Natural killer cell (primary cell): Measurements from ENCODE around the gene ZNF273. TPM values are rescaled to one million over a fixed set of nuclear protein-coding genes. Genes with fewer than 3 reads are reported as not detected.
"Not testable (repeated sequence)": the region's sequence is repeated elsewhere in the genome, so short reads cannot be mapped to it uniquely, and the experiment has no call there.

Experiments
- ATAC-seq, 3 donors: fragments of 150-1000 bp in 2 of 3; fragments of 200-7000 bp in 1 of 3; cut with Tn5 transposase; 1 replicate in 1 of 3; 2 replicates in 2 of 3; pipeline ENCODE4 v1.10.0; 2021; ENCODE audit warnings: mild to moderate bottlenecking in 2 of 3, moderate library complexity in 2 of 3
- DNase-seq, 2 donors: peaks; one replicate each; pipeline versions ENCODE4 v3.0.0 to v3.0.0-alpha.2; 2013 to 2021; ENCODE audit warnings: mixed read lengths in 1 of 2
- H3K27ac ChIP-seq: one replicate; pipeline ENCODE4 v1.5.1; 2013; ENCODE audit warnings: mild to moderate bottlenecking, low read length
- H3K27me3 ChIP-seq: one replicate; pipeline ENCODE4 v1.6.1; 2013; ENCODE audit warnings: low read length; ENCODE audit not compliant: control insufficient read depth, insufficient read depth
- H3K36me3 ChIP-seq: one replicate; pipeline ENCODE4 v1.6.1; 2013; ENCODE audit warnings: low read length; ENCODE audit not compliant: control insufficient read depth, insufficient read depth
- H3K4me1 ChIP-seq: one replicate; pipeline ENCODE4 v1.6.1; 2013; ENCODE audit warnings: low read length; ENCODE audit not compliant: control insufficient read depth, insufficient read depth
- H3K4me3 ChIP-seq: one replicate; pipeline ENCODE4 v1.5.1; 2013; ENCODE audit warnings: low read length
- H3K9me3 ChIP-seq: one replicate; pipeline ENCODE4 v1.6.1; 2013; ENCODE audit warnings: low read length; ENCODE audit not compliant: control insufficient read depth, insufficient read depth
- H3K27ac Mint-ChIP-seq, 2 donors: one replicate each; pipeline ENCODE4 v1.8.0; 2022; ENCODE audit warnings: mild to moderate bottlenecking in 2 of 2, mixed read lengths in 2 of 2, moderate library complexity in 1 of 2
- H3K27me3 Mint-ChIP-seq, 2 donors: one replicate each; pipeline ENCODE4 v1.8.0; 2022; ENCODE audit warnings: low read depth in 2 of 2, mixed read lengths in 2 of 2
- H3K36me3 Mint-ChIP-seq: one replicate; pipeline ENCODE4 v1.8.0; 2022; ENCODE audit warnings: mixed read lengths
- H3K4me1 Mint-ChIP-seq, 2 donors: one replicate each; pipeline ENCODE4 v1.8.0; 2022; ENCODE audit warnings: mixed read lengths in 2 of 2
- H3K4me3 Mint-ChIP-seq: one replicate; pipeline ENCODE4 v1.8.0; 2022; ENCODE audit warnings: mild to moderate bottlenecking, moderate library complexity, mixed read lengths
- H3K9me3 Mint-ChIP-seq, 2 donors: one replicate each; pipeline ENCODE4 v1.8.0; 2022; ENCODE audit warnings: mixed read lengths in 2 of 2
- WGBS: methylation state at CpG from one replicate; pipeline ENCODE4 v1.1.7; 2013; ENCODE audit warnings: missing lambda C conversion rate; ENCODE audit not compliant: insufficient coverage; 5-methylcytosine and 5-hydroxymethylcytosine counted together
- intact Hi-C: fragments of 100-400 bp; cut with micrococcal nuclease; formaldehyde crosslinking; loops from one replicate; pipeline ENCODE4 v1.14.2; 2022
- total RNA-seq, 4 donors: library from RNA; stranded (reverse); fragments of 120-200 nt in 1 of 4; gene quantifications; one replicate each; pipeline versions ENCODE4 v1.2.3 to v1.2.4, GENCODE V29; 2013 to 2022
- TF ChIP-seq, protein P1 (sequence below): fragments of 200-600 bp; IDR thresholded peaks from one replicate; pipeline ENCODE4 v1.8.0; 2022; ENCODE audit warnings: antibody characterized with exemption

Gene ZNF273
- total RNA-seq, 3 donors from 2014 or later (not counting 1 experiment from before 2014, with no cell fraction given): 2.9 to 4.2 (median 4.0) TPM

- 61% methylated on average over 2 of the region's 2 CpGs for WGBS
- TF ChIP-seq, protein P1, sequence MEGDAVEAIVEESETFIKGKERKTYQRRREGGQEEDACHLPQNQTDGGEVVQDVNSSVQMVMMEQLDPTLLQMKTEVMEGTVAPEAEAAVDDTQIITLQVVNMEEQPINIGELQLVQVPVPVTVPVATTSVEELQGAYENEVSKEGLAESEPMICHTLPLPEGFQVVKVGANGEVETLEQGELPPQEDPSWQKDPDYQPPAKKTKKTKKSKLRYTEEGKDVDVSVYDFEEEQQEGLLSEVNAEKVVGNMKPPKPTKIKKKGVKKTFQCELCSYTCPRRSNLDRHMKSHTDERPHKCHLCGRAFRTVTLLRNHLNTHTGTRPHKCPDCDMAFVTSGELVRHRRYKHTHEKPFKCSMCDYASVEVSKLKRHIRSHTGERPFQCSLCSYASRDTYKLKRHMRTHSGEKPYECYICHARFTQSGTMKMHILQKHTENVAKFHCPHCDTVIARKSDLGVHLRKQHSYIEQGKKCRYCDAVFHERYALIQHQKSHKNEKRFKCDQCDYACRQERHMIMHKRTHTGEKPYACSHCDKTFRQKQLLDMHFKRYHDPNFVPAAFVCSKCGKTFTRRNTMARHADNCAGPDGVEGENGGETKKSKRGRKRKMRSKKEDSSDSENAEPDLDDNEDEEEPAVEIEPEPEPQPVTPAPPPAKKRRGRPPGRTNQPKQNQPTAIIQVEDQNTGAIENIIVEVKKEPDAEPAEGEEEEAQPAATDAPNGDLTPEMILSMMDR: no peak
- Histone ChIP-seq H3K9me3 (no peaks in the 10 kb centered on the region), H3K27me3 (peaks cover 22% of the 10 kb centered on the region), H3K36me3 (no peaks in the 10 kb centered on the region), H3K27ac (no peak overlapping the region), H3K4me1 (peaks cover 10% of the 10 kb centered on the region), H3K4me3 (no peak overlapping the region)
- Mint-ChIP-seq H3K4me3 (no peak overlapping the region), H3K27me3 (peaks cover 34 to 48% of the 10 kb centered on the region in 2 donors), H3K4me1 (no peaks in the 10 kb centered on the region), H3K27ac (no peak overlapping the region), H3K9me3 (no peaks in the 10 kb centered on the region), H3K36me3 (no peaks in the 10 kb centered on the region)
- DNase-seq (no peak), ATAC-seq (no peak)
- intact Hi-C loops: no loop called here
Measured at GRCh38 chr7:64945503-64946175, 42.6 kb downstream of the ZNF273 start.

GRCh38 chr7:64946772-64947171, 43.7 kb downstream of the ZNF273 start:
- intact Hi-C loops: no loop called here
- no peaks in the 10 kb centered on the region for H3K9me3 ChIP-seq
- Mint-ChIP-seq H3K9me3 (no peaks in the 10 kb centered on the region), H3K4me3 (no peak overlapping the region), H3K36me3 (no peaks in the 10 kb centered on the region), H3K27me3 (peaks cover 34 to 59% of the 10 kb centered on the region in 2 donors), H3K4me1 (peaks cover 5 to 7% of the 10 kb centered on the region in 2 donors), H3K27ac (no peak overlapping the region)
- H3K4me1 ChIP-seq: peaks cover 10% of the 10 kb centered on the region
- no peaks in the 10 kb centered on the region for H3K36me3 ChIP-seq
- no peak overlapping the region for H3K4me3 ChIP-seq
- ATAC-seq: no peak
- WGBS: 46% methylated on average over 5 of the region's 5 CpGs
- H3K27ac ChIP-seq: no peak overlapping the region
- TF ChIP-seq, protein P1: no peak
- DNase-seq: peak in 1 of 2 donors; percentile 18
- peaks cover 27% of the 10 kb centered on the region for H3K27me3 ChIP-seq

DNA sequence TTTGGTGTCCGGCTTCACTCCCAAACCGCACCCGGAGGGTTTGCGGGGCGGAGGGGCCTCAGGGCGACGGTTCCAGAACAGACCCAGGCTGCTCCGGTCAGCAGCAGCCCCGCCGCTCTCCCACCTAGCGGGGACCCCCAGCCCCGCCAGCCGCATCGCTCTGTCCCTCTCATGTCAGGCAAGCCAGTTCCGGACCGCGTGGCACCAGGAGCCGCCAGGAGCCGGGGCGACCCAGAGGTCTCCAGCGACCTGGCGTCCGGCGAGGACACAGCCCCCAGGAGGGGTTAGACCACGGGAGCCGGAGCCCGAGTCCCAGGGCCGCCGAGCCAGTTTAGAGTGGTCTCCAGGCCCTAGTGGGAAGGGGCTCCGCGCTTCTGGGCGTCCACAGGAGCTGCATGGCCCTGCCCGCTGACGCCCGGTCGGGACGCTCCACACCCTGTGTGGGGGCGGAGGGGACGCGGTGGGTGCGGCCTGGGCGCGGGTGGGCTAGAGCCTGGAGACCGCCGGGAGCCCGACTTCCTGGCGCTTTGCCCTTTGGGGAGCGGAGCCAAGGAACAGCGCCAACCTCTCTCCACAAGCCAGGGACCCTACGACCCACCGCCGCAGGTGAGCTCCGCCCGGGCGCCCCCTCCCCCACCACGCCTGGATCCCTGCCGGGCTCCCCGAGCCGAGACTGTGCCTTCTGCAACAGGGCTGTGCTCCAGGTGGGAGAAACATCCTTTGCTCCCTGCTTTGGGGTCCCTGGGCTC, 44.4 kb downstream of the ZNF273 start:
- whole genome bisulfite sequencing: 5% methylated on average over 59 of the region's 59 CpGs
- TF ChIP-seq, protein P1: no peak
- Histone ChIP-seq H3K4me1 (peaks cover 10% of the 10 kb centered on the region), H3K36me3 (no peaks in the 10 kb centered on the region), H3K9me3 (no peaks in the 10 kb centered on the region), H3K4me3 (no peak overlapping the region), H3K27ac (no peak overlapping the region), H3K27me3 (peaks cover 27% of the 10 kb centered on the region)
- ATAC-seq (no peak), DNase-seq (no peak)
- no peak overlapping the region for H3K4me3 Mint-ChIP-seq
- no peak overlapping the region for H3K27ac Mint-ChIP-seq
- no peaks in the 10 kb centered on the region for H3K36me3 Mint-ChIP-seq
- intact Hi-C loops: no loop called here
- peaks cover 5 to 7% of the 10 kb centered on the region in 2 donors for H3K4me1 Mint-ChIP-seq
- H3K27me3 Mint-ChIP-seq: peaks cover 34 to 65% of the 10 kb centered on the region in 2 donors
- H3K9me3 Mint-ChIP-seq: no peaks in the 10 kb centered on the region

DNA sequence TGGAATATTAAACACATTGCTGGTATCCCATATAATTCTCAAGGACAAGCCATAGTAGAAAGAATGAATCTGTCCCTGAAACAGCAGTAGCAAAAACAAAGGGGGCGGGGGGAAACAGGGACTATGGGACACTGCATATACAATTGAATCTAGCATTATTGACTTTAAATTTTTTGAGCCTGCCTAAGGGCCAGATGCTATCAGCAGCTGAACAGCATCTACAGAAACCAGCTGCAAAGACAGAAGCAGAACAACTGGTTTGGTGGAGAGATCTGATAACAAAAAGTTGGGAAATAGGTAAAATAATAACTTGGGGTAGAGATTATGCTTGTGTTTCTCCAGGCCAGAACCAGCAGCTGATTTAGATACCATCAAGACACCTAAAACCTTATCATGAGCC, 45.7 kb downstream of the ZNF273 start:
- WGBS: 92% methylated on average over 1 of the region's 1 CpG
- ATAC-seq, H3K36me3 Mint-ChIP-seq, H3K4me3 ChIP-seq, H3K4me1 ChIP-seq, intact Hi-C loops, H3K27ac Mint-ChIP-seq, H3K36me3 ChIP-seq, DNase-seq, H3K4me3 Mint-ChIP-seq, H3K9me3 ChIP-seq, H3K4me1 Mint-ChIP-seq, H3K9me3 Mint-ChIP-seq, H3K27ac ChIP-seq: not testable (repeated sequence)
- H3K27me3 ChIP-seq: peaks cover 27% of the 10 kb centered on the region
- H3K27me3 Mint-ChIP-seq: peaks cover 34 to 66% of the 10 kb centered on the region in 2 donors

DNA sequence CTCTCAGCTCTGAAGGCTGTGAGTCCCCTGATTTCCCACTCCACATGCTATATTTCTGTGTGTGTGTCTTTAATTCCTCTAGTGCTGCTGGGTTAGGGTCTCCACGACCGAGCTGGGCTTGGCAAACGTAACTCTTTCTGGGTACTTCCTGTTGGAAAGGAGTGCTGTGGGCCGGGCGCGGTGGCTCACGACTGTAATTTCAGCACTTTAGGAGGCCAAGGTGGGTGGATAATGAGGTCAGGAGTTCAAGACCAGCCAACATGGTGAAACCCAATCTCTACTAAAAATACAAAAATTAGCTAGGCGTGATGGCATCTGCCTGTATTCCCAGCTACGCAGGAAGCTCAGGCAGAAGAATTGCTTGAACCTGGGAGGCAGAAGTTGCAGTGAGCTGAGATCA, 47.6 kb downstream of the ZNF273 start:
- not testable (repeated sequence) for H3K4me1 ChIP-seq, H3K27ac ChIP-seq
- WGBS: 45% methylated on average over 9 of the region's 9 CpGs

More for the DNA sequence above, 47.6 kb downstream of the ZNF273 start:
- intact Hi-C loops: loop anchor here (1.0 kb wide), 1 partner anchor 357 kb away; no protein-coding TSS in a partner anchor
- H3K27me3 Mint-ChIP-seq: peaks cover 31 to 61% of the 10 kb centered on the region in 2 donors
- DNase-seq, H3K36me3 ChIP-seq, H3K4me3 Mint-ChIP-seq, H3K9me3 ChIP-seq, H3K4me3 ChIP-seq, ATAC-seq, H3K36me3 Mint-ChIP-seq, H3K4me1 Mint-ChIP-seq, H3K27ac Mint-ChIP-seq, H3K9me3 Mint-ChIP-seq: not testable (repeated sequence)
- H3K27me3 ChIP-seq: peaks cover 27% of the 10 kb centered on the region
